Large intestine (tissue), 3 donors: ENCODE data around the gene LDB3. TPM values are rescaled to one million over a fixed set of nuclear protein-coding genes. Genes with fewer than 3 reads are reported as not detected.

Source experiments
- DNase-seq, 2 donors: peaks; one replicate each; pipeline versions ENCODE4 v3.0.0 to v3.0.0-alpha.2; 2013
- H3K27ac ChIP-seq: one replicate; pipeline ENCODE4 v1.5.1; 2013; ENCODE audit warnings: low read length
- H3K27me3 ChIP-seq: 2 replicates; pipeline ENCODE4 v1.6.1; 2013; ENCODE audit warnings: low read length; ENCODE audit not compliant: control insufficient read depth, insufficient read depth
- H3K36me3 ChIP-seq: 2 replicates; pipeline ENCODE4 v1.6.1; 2013; ENCODE audit warnings: low read length; ENCODE audit not compliant: control insufficient read depth, insufficient read depth
- H3K4me1 ChIP-seq: one replicate; pipeline ENCODE4 v1.6.1; 2013; ENCODE audit warnings: low read length; ENCODE audit not compliant: control insufficient read depth, insufficient read depth
- H3K4me3 ChIP-seq: one replicate; pipeline ENCODE4 v1.5.1; 2013; ENCODE audit warnings: low read length
- H3K9me3 ChIP-seq: one replicate; pipeline ENCODE4 v1.6.1; 2013; ENCODE audit warnings: mild to moderate bottlenecking, low read depth, low read length, moderate library complexity; ENCODE audit not compliant: control insufficient read depth
- WGBS: methylation state at CpG from one replicate; pipeline ENCODE4 v1.1.5; 2013; ENCODE audit warnings: low lambda C conversion rate; ENCODE audit not compliant: insufficient coverage; 5-methylcytosine and 5-hydroxymethylcytosine counted together
- polyA plus RNA-seq: library from polyadenylated mRNA; unstranded; fragments of 120-200 nt; gene quantifications from one replicate; pipeline ENCODE4 v1.2.1, GENCODE V29; 2013

LDB3 gene
- polyA plus RNA-seq, 1 donor, result 4.0 TPM

- Histone ChIP-seq H3K27me3 (no peaks in the 10 kb centered on the region), H3K4me3 (no peak overlapping the region), H3K4me1 (peaks cover 8% of the 10 kb centered on the region), H3K36me3 (no peaks in the 10 kb centered on the region), H3K9me3 (no peaks in the 10 kb centered on the region), H3K27ac (no peak overlapping the region)
- WGBS, result no CpG with 5 or more reads among the region's 4 CpGs
- DNase-seq, result no peak
Observed at GRCh38 chr10:86707505-86707904, 39.2 kb downstream of the LDB3 start.

GRCh38 chr10:86708068-86708782, 39.9 kb downstream of the LDB3 start:
- H3K4me3 ChIP-seq, result no peak overlapping the region
- peaks cover 9% of the 10 kb centered on the region for H3K4me1 ChIP-seq
- H3K27ac ChIP-seq, result no peak overlapping the region
- H3K9me3 ChIP-seq, result no peaks in the 10 kb centered on the region
- no peaks in the 10 kb centered on the region for H3K36me3 ChIP-seq
- H3K27me3 ChIP-seq, result no peaks in the 10 kb centered on the region
- no CpG with 5 or more reads among the region's 8 CpGs for WGBS
- DNase-seq, result no peak

- DNase-seq, result no peak
- WGBS, result no CpG with 5 or more reads among the region's 5 CpGs
- Histone ChIP-seq H3K36me3 (no peaks in the 10 kb centered on the region), H3K27ac (no peak overlapping the region), H3K27me3 (no peaks in the 10 kb centered on the region), H3K9me3 (no peaks in the 10 kb centered on the region), H3K4me3 (no peak overlapping the region), H3K4me1 (peaks cover 9% of the 10 kb centered on the region)
Observed at GRCh38 chr10:86708783-86709380, 40.6 kb downstream of the LDB3 start.

GRCh38 chr10:86709396-86710185, 41.3 kb downstream of the LDB3 start:
- DNase-seq, result no peak
- H3K4me1 ChIP-seq, result peaks cover 9% of the 10 kb centered on the region
- H3K27ac ChIP-seq, result no peak overlapping the region

GRCh38 chr10:86710987-86711512, 42.7 kb downstream of the LDB3 start:
- H3K36me3 ChIP-seq, result no peaks in the 10 kb centered on the region
- H3K9me3 ChIP-seq, result no peaks in the 10 kb centered on the region
- no CpG with 5 or more reads among the region's 46 CpGs for WGBS
- peaks cover 16% of the 10 kb centered on the region for H3K4me1 ChIP-seq
- peak overlapping the region; percentile 76 for H3K27ac ChIP-seq
- H3K4me3 ChIP-seq, result peak overlapping the region; percentile 40
- DNase-seq, result peak; percentile 90 to 96
- no peaks in the 10 kb centered on the region for H3K27me3 ChIP-seq

More at GRCh38 chr10:86709396-86710185, 41.3 kb downstream of the LDB3 start:
- H3K36me3 ChIP-seq, result no peaks in the 10 kb centered on the region
- WGBS, result no CpG with 5 or more reads among the region's 16 CpGs
- H3K9me3 ChIP-seq, result no peaks in the 10 kb centered on the region
- no peak overlapping the region for H3K4me3 ChIP-seq
- H3K27me3 ChIP-seq, result no peaks in the 10 kb centered on the region

- Histone ChIP-seq H3K4me3 (peak overlapping the region; percentile 63), H3K27ac (peak overlapping the region; percentile 90), H3K27me3 (no peaks in the 10 kb centered on the region), H3K36me3 (no peaks in the 10 kb centered on the region), H3K9me3 (no peaks in the 10 kb centered on the region), H3K4me1 (peaks cover 16% of the 10 kb centered on the region)
- no CpG with 5 or more reads among the region's 82 CpGs for WGBS
- DNase-seq, result no peak
Observed at GRCh38 chr10:86711513-86712316, 43.4 kb downstream of the LDB3 start.

- peak overlapping the region; percentile 63 for H3K4me3 ChIP-seq
- H3K27ac ChIP-seq, result peak overlapping the region; percentile 90
- 80% methylated on average over 4 of the region's 9 CpGs for WGBS
- no peaks in the 10 kb centered on the region for H3K27me3 ChIP-seq
- no peaks in the 10 kb centered on the region for H3K9me3 ChIP-seq
- H3K4me1 ChIP-seq, result peaks cover 16% of the 10 kb centered on the region
- no peak for DNase-seq
- no peaks in the 10 kb centered on the region for H3K36me3 ChIP-seq
Observed at GRCh38 chr10:86712317-86712707, 44.0 kb downstream of the LDB3 start.

GRCh38 chr10:86715156-86715795, 47.0 kb downstream of the LDB3 start:
- Histone ChIP-seq H3K9me3 (no peaks in the 10 kb centered on the region), H3K36me3 (no peaks in the 10 kb centered on the region), H3K4me1 (peaks cover 16% of the 10 kb centered on the region), H3K4me3 (no peak overlapping the region), H3K27ac (no peak overlapping the region), H3K27me3 (no peaks in the 10 kb centered on the region)
- no peak for DNase-seq
- WGBS, result no CpG with 5 or more reads among the region's 6 CpGs

GRCh38 chr10:86715836-86716235, 47.5 kb downstream of the LDB3 start:
- H3K9me3 ChIP-seq, result no peaks in the 10 kb centered on the region
- H3K36me3 ChIP-seq, result no peaks in the 10 kb centered on the region
- H3K4me1 ChIP-seq, result peaks cover 14% of the 10 kb centered on the region
- no peak for DNase-seq
- no peak overlapping the region for H3K4me3 ChIP-seq
- no peaks in the 10 kb centered on the region for H3K27me3 ChIP-seq
- no peak overlapping the region for H3K27ac ChIP-seq
- no CpG with 5 or more reads among the region's 5 CpGs for WGBS
